ENCODE data around the gene CLDN24.

DNA sequence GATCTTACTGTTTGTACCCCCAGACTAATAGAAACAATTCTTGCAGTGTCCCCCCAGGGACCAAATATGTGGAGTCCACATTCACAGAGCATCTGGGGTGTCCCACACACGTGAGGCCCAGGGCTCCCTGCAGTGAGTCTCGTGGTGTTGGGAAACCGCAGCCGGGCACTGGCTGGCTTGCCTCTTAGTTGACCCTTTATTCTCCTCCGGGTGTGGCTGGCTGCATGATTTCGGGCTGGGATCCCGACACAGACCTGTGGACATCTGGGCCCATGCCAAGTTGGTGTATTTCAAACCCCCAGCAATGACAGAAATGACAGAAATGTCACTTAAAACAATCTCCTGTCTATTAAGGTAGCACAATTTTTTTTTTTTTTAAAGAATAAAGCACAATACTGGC lies 15.6 kb upstream of the CLDN24 start:
- TF ChIP-seq, protein P1, sequence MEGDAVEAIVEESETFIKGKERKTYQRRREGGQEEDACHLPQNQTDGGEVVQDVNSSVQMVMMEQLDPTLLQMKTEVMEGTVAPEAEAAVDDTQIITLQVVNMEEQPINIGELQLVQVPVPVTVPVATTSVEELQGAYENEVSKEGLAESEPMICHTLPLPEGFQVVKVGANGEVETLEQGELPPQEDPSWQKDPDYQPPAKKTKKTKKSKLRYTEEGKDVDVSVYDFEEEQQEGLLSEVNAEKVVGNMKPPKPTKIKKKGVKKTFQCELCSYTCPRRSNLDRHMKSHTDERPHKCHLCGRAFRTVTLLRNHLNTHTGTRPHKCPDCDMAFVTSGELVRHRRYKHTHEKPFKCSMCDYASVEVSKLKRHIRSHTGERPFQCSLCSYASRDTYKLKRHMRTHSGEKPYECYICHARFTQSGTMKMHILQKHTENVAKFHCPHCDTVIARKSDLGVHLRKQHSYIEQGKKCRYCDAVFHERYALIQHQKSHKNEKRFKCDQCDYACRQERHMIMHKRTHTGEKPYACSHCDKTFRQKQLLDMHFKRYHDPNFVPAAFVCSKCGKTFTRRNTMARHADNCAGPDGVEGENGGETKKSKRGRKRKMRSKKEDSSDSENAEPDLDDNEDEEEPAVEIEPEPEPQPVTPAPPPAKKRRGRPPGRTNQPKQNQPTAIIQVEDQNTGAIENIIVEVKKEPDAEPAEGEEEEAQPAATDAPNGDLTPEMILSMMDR (IDR thresholded peaks at IDR 0.05), result no peak
- TF ChIP-seq POLR2A (IDR thresholded peaks at IDR 0.05), result no peak
- TF ChIP-seq POLR2AphosphoS5 (IDR thresholded peaks at IDR 0.05), result no peak
